Natural killer cell (primary cell): ENCODE data around the gene TFB1M. TPM values are rescaled to one million over a fixed set of nuclear protein-coding genes. Genes with fewer than 3 reads are reported as not detected.

Source experiments
- ATAC-seq, 3 donors: fragments of 150-1000 bp in 2 of 3; fragments of 200-7000 bp in 1 of 3; cut with Tn5 transposase; 1 replicate in 1 of 3; 2 replicates in 2 of 3; pipeline ENCODE4 v1.10.0; 2021; ENCODE audit warnings: mild to moderate bottlenecking in 2 of 3, moderate library complexity in 2 of 3
- DNase-seq, 2 donors: peaks; one replicate each; pipeline versions ENCODE4 v3.0.0 to v3.0.0-alpha.2; 2013 to 2021; ENCODE audit warnings: mixed read lengths in 1 of 2
- H3K27ac ChIP-seq: one replicate; pipeline ENCODE4 v1.5.1; 2013; ENCODE audit warnings: mild to moderate bottlenecking, low read length
- H3K27me3 ChIP-seq: one replicate; pipeline ENCODE4 v1.6.1; 2013; ENCODE audit warnings: low read length; ENCODE audit not compliant: control insufficient read depth, insufficient read depth
- H3K36me3 ChIP-seq: one replicate; pipeline ENCODE4 v1.6.1; 2013; ENCODE audit warnings: low read length; ENCODE audit not compliant: control insufficient read depth, insufficient read depth
- H3K4me1 ChIP-seq: one replicate; pipeline ENCODE4 v1.6.1; 2013; ENCODE audit warnings: low read length; ENCODE audit not compliant: control insufficient read depth, insufficient read depth
- H3K4me3 ChIP-seq: one replicate; pipeline ENCODE4 v1.5.1; 2013; ENCODE audit warnings: low read length
- H3K9me3 ChIP-seq: one replicate; pipeline ENCODE4 v1.6.1; 2013; ENCODE audit warnings: low read length; ENCODE audit not compliant: control insufficient read depth, insufficient read depth
- H3K27ac Mint-ChIP-seq, 2 donors: one replicate each; pipeline ENCODE4 v1.8.0; 2022; ENCODE audit warnings: mild to moderate bottlenecking in 2 of 2, mixed read lengths in 2 of 2, moderate library complexity in 1 of 2
- H3K27me3 Mint-ChIP-seq, 2 donors: one replicate each; pipeline ENCODE4 v1.8.0; 2022; ENCODE audit warnings: low read depth in 2 of 2, mixed read lengths in 2 of 2
- H3K36me3 Mint-ChIP-seq: one replicate; pipeline ENCODE4 v1.8.0; 2022; ENCODE audit warnings: mixed read lengths
- H3K4me1 Mint-ChIP-seq, 2 donors: one replicate each; pipeline ENCODE4 v1.8.0; 2022; ENCODE audit warnings: mixed read lengths in 2 of 2
- H3K4me3 Mint-ChIP-seq: one replicate; pipeline ENCODE4 v1.8.0; 2022; ENCODE audit warnings: mild to moderate bottlenecking, moderate library complexity, mixed read lengths
- H3K9me3 Mint-ChIP-seq, 2 donors: one replicate each; pipeline ENCODE4 v1.8.0; 2022; ENCODE audit warnings: mixed read lengths in 2 of 2
- CTCF ChIP-seq: fragments of 200-600 bp; IDR thresholded peaks from one replicate; pipeline ENCODE4 v1.8.0; 2022; ENCODE audit warnings: antibody characterized with exemption
- WGBS: methylation state at CpG from one replicate; pipeline ENCODE4 v1.1.7; 2013; ENCODE audit warnings: missing lambda C conversion rate; ENCODE audit not compliant: insufficient coverage; 5-methylcytosine and 5-hydroxymethylcytosine counted together
- intact Hi-C: fragments of 100-400 bp; cut with micrococcal nuclease; formaldehyde crosslinking; loops from one replicate; pipeline ENCODE4 v1.14.2; 2022
- total RNA-seq, 4 donors: library from RNA; stranded (reverse); fragments of 120-200 nt in 1 of 4; gene quantifications; one replicate each; pipeline versions ENCODE4 v1.2.3 to v1.2.4, GENCODE V29; 2013 to 2022

The TFB1M gene
- total RNA-seq, 3 donors from 2014 or later (not counting 1 experiment from before 2014, with no cell fraction given) = 14.1 to 20.1 (median 17.1) TPM

GRCh38 chr6:155212106-155212505 lies 102.2 kb downstream of the TFB1M start:
- intact Hi-C loops = no loop called here
- Mint-ChIP-seq H3K27ac (no peak overlapping the region), H3K36me3 (no peaks in the 10 kb centered on the region), H3K4me1 (no peaks in the 10 kb centered on the region), H3K27me3 (peaks cover 3 to 15% of the 10 kb centered on the region in 2 donors), H3K4me3 (no peak overlapping the region), H3K9me3 (no peaks in the 10 kb centered on the region)
- Histone ChIP-seq H3K4me3 (no peak overlapping the region), H3K4me1 (no peaks in the 10 kb centered on the region), H3K36me3 (no peaks in the 10 kb centered on the region), H3K27ac (no peak overlapping the region), H3K9me3 (no peaks in the 10 kb centered on the region), H3K27me3 (no peaks in the 10 kb centered on the region)
- 96% methylated on average over 3 of the region's 3 CpGs for WGBS
- no peak for DNase-seq
- TF ChIP-seq CTCF = no peak
- ATAC-seq = no peak

- H3K4me3 ChIP-seq = no peak overlapping the region
- intact Hi-C loops = no loop called here
- H3K36me3 ChIP-seq = no peaks in the 10 kb centered on the region
- 87% methylated on average over 5 of the region's 5 CpGs for WGBS
- no peak for TF ChIP-seq CTCF
- H3K27me3 ChIP-seq = no peaks in the 10 kb centered on the region
- Mint-ChIP-seq H3K9me3 (no peaks in the 10 kb centered on the region), H3K4me1 (no peaks in the 10 kb centered on the region), H3K4me3 (no peak overlapping the region), H3K36me3 (no peaks in the 10 kb centered on the region), H3K27ac (no peak overlapping the region), H3K27me3 (no peaks in the 10 kb centered on the region)
- no peak for DNase-seq
- no peaks in the 10 kb centered on the region for H3K9me3 ChIP-seq
- H3K4me1 ChIP-seq = no peaks in the 10 kb centered on the region
- peak in 1 of 3 donors; percentile 24 for ATAC-seq
- H3K27ac ChIP-seq = no peak overlapping the region
Observed at GRCh38 chr6:155207223-155207622, 107.1 kb downstream of the TFB1M start.

Other genes starting within 250 kb of the TFB1M start
- not detected for gene CLDN20, start 50.5 kb downstream of the TFB1M start, total RNA-seq
- gene NOX3, start 141.4 kb upstream of the TFB1M start, total RNA-seq = not detected